Stimulated activated naive CD8-positive, alpha-beta T cell treated with anti-CD3 and anti-CD28 coated beads, Interleukin-15, amount 100 ng/mL, for 72 hours (primary cell): ENCODE measurements around the gene PCK2.
A peak's percentile ranks its signal among the peaks of the same experiment; 100 is the strongest.

Source experiments
- ATAC-seq: fragments of 150-1000 bp; cut with Tn5 transposase; 2 replicates; pipeline ENCODE4 v1.10.0; 2021; ENCODE audit warnings: mild to moderate bottlenecking, moderate library complexity
- DNase-seq, 2 donors: peaks; one replicate each; pipeline ENCODE4 v3.0.0; 2021 to 2022
- H3K27ac Mint-ChIP-seq, 2 donors: one replicate each; pipeline ENCODE4 v1.8.0; 2022; ENCODE audit warnings: mild to moderate bottlenecking in 2 of 2, mixed read lengths in 2 of 2, moderate library complexity in 2 of 2
- H3K27me3 Mint-ChIP-seq: one replicate; pipeline ENCODE4 v1.8.0; 2022; ENCODE audit warnings: mixed read lengths
- H3K4me1 Mint-ChIP-seq: one replicate; pipeline ENCODE4 v1.8.0; 2022; ENCODE audit warnings: mild to moderate bottlenecking, mixed read lengths
- H3K4me3 Mint-ChIP-seq, 2 donors: one replicate each; pipeline ENCODE4 v1.8.0; 2022; ENCODE audit warnings: mild to moderate bottlenecking in 2 of 2, mixed read lengths in 2 of 2, moderate library complexity in 1 of 2
- H3K9me3 Mint-ChIP-seq, 2 donors: one replicate each; pipeline ENCODE4 v1.8.0; 2022; ENCODE audit warnings: mixed read lengths in 2 of 2

PCK2 gene

DNA sequence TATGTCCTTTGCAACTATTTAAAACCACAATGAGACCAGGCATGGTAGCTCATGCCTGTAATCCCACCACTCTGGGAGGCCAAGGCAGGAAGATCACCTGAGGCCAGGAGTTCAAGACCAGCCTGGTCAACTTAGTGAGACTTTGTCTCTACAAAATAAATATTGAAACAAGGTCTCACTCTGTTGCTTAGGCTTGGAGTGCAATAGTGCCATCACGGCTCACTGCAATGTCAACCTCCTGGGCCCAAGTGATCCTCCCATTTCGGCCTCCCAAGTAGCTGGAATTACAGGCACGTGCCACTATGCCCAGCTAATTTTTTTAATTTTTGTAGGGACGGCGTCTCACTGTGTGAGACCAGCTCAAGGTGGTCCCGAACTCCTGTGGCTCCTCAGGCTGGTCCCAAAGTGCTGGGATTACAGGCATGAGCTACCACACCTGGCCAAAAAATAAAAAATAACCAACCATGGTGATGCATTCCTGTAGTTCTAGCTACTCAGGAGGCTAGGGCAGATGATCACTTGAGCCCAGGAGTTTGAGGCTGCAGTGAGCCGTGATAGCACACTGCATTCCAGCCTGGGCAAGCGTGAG, 35.4 kb downstream of the PCK2 start:
- ATAC-seq (no peak), DNase-seq (no peak)
- H3K9me3 Mint-ChIP-seq = no peaks in the 10 kb centered on the region
- H3K4me3 Mint-ChIP-seq = no peak overlapping the region
- no peak overlapping the region for H3K27ac Mint-ChIP-seq
- H3K27me3 Mint-ChIP-seq = no peaks in the 10 kb centered on the region
- H3K4me1 Mint-ChIP-seq = peaks cover 30% of the 10 kb centered on the region

DNA sequence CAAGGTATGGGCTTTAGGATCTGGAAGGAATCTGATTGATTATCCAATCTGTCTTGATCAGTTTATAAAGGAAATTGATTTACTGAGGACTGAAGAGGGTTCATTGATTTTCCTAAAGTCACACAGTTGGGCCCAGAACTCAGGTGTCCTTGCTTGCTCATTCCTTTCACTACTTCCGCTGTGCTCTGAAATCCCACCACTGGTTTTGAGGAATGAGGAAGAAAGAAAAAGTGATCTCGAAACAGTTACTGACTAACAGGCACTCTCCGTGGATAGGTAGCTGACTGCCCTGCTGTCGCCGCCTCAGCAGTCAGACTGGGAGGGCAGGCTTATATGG, 36.2 kb downstream of the PCK2 start, which contains the start of gene FITM1:
Gene FITM1, plus strand, starts transcription at position 280 of the 337 bp plus-strand sequence. CDS start 905 bp downstream, outside the sequence.
- H3K4me3 Mint-ChIP-seq = no peak within 1 kb of the TSS
- no peaks in the 10 kb centered on the region for H3K9me3 Mint-ChIP-seq
- ATAC-seq (no peak), DNase-seq (no peak)
- H3K4me1 Mint-ChIP-seq = peaks cover 36% of the 10 kb centered on the region
- no peaks in the 10 kb centered on the region for H3K27me3 Mint-ChIP-seq
- no peak within 1 kb of the TSS for H3K27ac Mint-ChIP-seq

DNA sequence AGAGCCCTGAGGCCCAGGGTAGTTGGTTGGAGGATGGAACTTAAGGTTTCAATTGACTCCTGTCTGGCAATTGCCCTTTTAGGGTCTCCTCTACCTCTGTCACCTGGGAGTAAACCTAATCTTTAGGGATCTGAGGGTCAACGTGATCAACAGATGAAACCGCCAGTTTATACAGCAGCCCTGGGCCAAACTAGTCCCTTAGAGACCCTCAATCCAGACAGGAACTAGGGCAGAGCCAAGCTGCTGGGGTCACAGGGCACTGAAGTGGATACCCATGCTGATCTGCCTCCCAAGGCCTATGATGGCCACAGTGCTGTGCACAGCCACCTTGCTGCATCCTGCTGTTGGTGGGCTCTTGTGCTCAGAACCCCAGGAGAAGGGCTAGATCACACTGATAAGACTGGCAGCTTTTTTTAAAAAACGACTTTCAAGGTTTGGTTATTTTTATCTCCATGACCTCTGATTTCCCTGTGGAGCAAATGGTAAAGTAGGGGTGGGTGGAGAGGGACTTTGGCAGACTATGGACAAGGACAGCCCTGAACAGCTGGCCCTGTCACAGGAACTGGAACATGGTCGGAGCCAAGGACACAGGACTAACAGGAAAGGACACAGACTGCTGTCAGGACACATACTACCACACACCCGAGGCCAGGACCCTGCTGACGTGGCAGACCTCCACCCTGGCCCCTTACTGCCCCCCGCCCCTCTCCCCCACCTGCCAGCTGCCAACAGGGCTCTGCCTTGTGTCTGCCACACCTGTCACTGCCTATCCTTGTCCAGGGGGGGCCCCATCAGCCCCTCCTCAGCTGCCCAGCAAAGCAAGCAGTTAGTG, 36.8 kb downstream of the PCK2 start:
- Mint-ChIP-seq H3K4me3 (no peak overlapping the region), H3K27me3 (no peaks in the 10 kb centered on the region), H3K4me1 (peaks cover 40% of the 10 kb centered on the region), H3K27ac (no peak overlapping the region), H3K9me3 (no peaks in the 10 kb centered on the region)
- no peak for DNase-seq
- ATAC-seq = no peak

DNA sequence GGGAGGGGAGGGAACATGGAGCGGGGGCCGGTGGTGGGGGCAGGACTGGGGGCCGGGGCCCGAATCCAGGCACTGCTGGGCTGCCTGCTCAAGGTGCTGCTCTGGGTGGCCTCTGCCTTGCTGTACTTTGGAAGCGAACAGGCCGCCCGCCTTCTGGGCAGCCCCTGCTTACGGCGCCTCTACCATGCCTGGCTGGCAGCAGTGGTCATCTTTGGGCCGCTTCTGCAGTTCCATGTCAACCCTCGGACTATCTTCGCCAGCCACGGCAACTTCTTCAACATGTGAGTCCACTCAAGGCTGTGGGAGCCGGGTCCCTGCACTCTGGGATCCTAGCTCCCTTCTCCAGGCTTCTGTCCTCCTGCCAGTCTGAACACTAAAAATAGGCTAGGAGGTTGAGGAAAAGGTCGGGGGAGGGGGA, 37.4 kb downstream of the PCK2 start:
- Mint-ChIP-seq H3K4me3 (peak overlapping the region in 1 of 2 donors; percentile 73), H3K27ac (peak overlapping the region in 1 of 2 donors; percentile 74), H3K4me1 (peaks cover 40% of the 10 kb centered on the region), H3K27me3 (no peaks in the 10 kb centered on the region), H3K9me3 (no peaks in the 10 kb centered on the region)
- DNase-seq (no peak), ATAC-seq (no peak)

DNA sequence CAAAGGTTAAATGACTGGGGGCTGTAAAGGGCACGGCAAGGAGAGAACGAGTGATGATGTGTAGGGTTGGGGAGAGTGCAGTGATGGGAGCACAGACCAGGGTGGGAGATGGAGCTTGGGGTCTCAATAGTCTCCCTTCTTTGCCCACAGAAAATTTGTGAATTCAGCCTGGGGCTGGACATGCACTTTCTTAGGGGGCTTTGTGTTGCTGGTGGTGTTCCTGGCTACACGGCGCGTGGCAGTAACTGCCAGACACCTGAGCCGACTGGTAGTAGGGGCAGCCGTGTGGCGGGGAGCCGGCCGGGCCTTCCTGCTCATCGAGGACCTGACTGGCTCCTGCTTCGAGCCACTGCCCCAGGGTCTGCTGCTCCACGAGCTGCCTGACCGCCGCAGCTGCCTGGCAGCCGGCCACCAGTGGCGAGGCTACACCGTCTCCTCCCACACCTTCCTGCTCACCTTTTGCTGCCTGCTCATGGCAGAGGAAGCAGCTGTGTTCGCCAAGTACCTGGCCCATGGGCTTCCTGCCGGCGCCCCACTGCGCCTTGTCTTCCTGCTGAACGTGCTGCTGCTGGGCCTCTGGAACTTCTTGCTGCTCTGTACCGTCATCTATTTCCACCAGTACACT, 38.1 kb downstream of the PCK2 start:
- Mint-ChIP-seq H3K4me1 (peaks cover 46% of the 10 kb centered on the region), H3K27me3 (no peaks in the 10 kb centered on the region), H3K9me3 (no peaks in the 10 kb centered on the region), H3K4me3 (peak overlapping the region; percentile 52 to 73), H3K27ac (peak overlapping the region; percentile 90 to 95)
- DNase-seq (peak; percentile 32 to 40), ATAC-seq (no peak)

DNA sequence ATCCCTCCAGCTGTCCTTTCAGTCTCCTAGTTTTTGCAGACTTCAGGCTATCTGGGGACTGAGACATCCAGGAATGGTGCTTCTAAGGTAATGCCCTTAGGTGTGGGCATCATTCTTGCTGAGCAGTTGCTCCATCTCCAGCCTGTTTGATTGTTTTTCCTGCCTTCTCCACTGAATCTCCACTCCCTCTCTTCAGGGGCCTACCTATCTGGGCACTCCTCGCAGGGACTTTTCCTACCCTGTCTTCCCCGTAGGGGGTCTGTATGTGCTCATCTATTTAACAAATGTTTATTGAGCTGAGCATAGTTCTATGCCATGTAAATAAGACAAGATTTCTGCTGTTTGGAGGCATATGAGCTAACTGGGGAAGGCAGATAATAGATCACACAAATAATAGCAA, 38.9 kb downstream of the PCK2 start:
- Mint-ChIP-seq H3K27me3 (no peaks in the 10 kb centered on the region), H3K4me1 (peaks cover 50% of the 10 kb centered on the region), H3K9me3 (no peaks in the 10 kb centered on the region), H3K4me3 (peak overlapping the region; percentile 52 to 73), H3K27ac (peak overlapping the region; percentile 90 to 95)
- DNase-seq = no peak
- no peak for ATAC-seq

DNA sequence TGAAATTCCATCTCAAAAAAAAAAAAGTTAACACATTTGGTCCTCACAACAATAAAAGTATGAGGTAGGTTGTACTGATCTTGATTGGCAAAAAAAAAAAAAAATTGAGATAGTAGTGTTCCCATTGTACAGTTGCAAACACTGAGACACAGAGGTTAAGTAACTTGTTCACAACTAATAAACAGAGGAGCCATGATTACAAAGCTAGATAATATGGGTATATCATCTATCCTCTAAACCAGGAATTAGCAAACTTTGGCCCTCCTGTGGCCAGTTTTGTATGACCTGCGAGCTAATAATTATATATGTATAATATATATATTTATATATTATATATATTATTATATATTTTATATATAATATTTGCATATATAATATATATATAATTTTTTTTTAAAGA, 39.6 kb downstream of the PCK2 start:
- no peaks in the 10 kb centered on the region for H3K27me3 Mint-ChIP-seq
- H3K4me3 Mint-ChIP-seq = no peak overlapping the region
- ATAC-seq (no peak), DNase-seq (no peak)
- H3K4me1 Mint-ChIP-seq = peaks cover 56% of the 10 kb centered on the region
- H3K9me3 Mint-ChIP-seq = no peaks in the 10 kb centered on the region
- no peak overlapping the region for H3K27ac Mint-ChIP-seq

DNA sequence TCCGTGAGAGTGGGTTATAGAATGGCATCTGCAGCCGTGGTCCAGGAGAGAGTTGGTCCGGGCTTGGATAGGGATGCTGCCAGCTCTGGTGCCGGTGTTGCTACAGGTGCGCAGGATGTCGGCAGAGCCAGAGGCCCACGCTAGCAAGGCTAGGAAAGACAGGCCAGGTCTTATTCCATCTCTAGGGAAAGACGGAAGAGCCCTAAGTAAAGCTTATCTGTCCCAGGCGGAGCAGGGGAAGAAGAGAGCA, 41.4 kb downstream of the PCK2 start:
- Mint-ChIP-seq H3K4me3 (peak overlapping the region; percentile 91 to 98), H3K27ac (peak overlapping the region; percentile 79 to 92), H3K27me3 (no peaks in the 10 kb centered on the region), H3K9me3 (no peaks in the 10 kb centered on the region), H3K4me1 (peaks cover 68% of the 10 kb centered on the region)
- no peak for DNase-seq
- peak; percentile 3 for ATAC-seq

DNA sequence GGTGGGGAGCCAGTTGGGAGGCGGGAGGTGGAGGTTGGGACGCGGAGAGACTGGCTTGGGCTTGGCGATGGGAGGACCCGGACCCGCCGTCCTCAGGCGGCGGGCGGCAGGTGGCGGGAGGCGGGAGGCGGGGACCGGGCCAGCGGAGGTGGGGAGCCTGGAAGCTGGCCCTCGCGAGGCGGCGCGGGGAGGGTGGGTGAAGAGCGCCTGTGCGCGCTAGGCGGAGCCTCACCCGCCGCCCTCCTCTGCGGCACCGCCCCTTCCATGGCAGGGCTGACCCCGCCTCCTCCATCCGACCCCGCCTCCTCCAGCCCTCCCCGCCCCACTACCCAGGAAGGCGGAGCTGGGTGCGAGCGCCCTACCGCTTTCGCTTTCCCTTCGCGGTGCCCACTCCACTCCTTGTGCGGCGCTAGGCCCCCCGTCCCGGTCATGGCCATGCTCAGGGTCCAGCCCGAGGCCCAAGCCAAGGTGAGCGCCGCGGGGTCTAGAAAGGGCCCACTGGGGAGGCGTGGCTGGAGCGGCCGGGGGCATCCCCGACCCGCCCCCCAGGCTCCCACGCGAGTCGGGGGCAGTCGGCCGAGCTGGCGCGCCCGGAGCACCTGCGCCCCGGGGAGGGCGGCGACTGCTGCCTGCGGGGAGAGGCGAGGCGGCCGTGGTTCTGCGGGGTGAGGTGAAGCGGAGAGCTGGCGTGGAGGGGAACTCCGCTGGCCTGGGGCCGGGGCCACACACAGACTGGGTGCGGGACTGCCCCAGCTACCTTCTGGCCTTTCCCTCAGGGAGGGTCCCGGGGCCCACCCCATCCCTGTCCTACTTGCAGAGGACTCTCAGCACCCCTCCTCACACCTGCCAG, 41.9 kb downstream of the PCK2 start, which contains the start of gene PSME1:
Gene PSME1, plus strand, starts transcription at position 361 of the 850 bp plus-strand sequence. Its CDS starts 69 bp downstream, at position 430.
- Mint-ChIP-seq H3K4me1 (peaks cover 63% of the 10 kb centered on the region), H3K9me3 (no peaks in the 10 kb centered on the region), H3K27ac (peak within 1 kb of the TSS; percentile 92 to 94), H3K4me3 (peak within 1 kb of the TSS; percentile 91 to 98), H3K27me3 (no peaks in the 10 kb centered on the region)
- DNase-seq = peak; percentile 94
- ATAC-seq = peak; percentile 92

DNA sequence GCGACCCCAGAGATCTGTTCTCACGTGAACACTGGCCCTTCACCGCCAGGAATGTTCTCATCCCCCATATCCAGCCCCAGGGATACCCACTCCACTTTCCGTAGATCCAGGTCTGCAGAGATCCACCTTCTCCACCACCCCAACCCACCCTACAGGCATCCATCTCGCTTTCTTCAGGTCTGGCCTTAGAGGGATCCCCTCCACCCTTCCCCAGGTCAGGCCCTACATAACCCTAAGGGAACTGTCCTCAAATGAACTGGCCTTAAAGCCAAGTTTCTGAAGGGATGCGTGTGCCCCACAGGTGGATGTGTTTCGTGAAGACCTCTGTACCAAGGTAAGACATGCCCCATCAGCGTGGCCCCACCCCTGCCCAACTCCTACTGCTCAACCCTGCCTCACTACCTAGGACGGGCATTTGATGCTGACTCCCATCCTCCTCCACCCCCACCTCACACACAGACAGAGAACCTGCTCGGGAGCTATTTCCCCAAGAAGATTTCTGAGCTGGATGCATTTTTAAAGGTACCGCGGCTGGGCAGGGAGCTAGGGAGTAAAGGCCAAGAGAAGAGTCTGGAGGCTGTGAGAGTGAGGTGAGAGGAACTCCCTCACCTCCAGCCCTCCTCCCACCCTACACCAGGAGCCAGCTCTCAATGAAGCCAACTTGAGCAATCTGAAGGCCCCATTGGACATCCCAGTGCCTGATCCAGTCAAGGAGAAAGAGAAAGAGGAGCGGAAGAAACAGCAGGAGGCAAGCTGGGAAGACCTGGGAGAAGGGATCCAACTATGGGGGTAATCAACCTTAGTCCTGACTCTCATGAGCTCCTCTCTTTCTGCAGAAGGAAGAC, 42.8 kb downstream of the PCK2 start:
- no peaks in the 10 kb centered on the region for H3K27me3 Mint-ChIP-seq
- DNase-seq (no peak), ATAC-seq (no peak)
- H3K27ac Mint-ChIP-seq = peak overlapping the region; percentile 91 to 94
- H3K4me3 Mint-ChIP-seq = peak overlapping the region; percentile 91 to 98
- no peaks in the 10 kb centered on the region for H3K9me3 Mint-ChIP-seq
- peaks cover 60% of the 10 kb centered on the region for H3K4me1 Mint-ChIP-seq

DNA sequence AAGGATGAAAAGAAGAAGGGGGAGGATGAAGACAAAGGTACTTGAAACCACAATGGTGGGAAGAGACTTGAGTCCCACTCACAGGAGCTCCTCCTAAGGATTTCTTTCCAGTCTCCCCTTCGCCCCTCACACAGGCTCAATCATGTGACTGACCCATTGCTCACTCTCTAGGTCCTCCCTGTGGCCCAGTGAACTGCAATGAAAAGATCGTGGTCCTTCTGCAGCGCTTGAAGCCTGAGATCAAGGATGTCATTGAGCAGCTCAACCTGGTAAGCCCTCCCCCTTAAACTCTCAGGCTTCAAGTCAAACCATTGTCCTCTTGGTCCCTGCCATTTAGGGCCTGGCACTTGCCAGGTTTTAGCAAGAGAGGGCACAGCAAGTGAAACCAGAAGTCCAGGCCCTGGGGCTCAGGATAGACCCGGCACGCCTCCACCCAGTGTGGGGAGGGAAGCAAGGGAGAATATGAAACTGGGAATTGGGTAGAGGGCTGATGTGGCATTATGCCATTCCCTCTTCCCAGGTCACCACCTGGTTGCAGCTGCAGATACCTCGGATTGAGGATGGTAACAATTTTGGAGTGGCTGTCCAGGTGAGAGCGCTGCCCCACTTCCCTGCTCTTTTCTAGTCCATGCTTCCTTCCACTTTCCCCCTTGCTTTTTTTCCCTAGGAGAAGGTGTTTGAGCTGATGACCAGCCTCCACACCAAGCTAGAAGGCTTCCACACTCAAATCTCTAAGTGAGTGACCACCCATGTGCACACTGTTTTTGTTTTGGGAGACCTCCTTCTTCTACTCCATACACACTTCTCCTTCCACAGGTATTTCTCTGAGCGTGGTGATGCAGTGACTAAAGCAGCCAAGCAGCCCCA, 43.7 kb downstream of the PCK2 start:
- H3K27ac Mint-ChIP-seq = peak overlapping the region in 1 of 2 donors; percentile 94
- H3K4me1 Mint-ChIP-seq = peaks cover 60% of the 10 kb centered on the region
- no peaks in the 10 kb centered on the region for H3K9me3 Mint-ChIP-seq
- peak overlapping the region; percentile 91 to 98 for H3K4me3 Mint-ChIP-seq
- ATAC-seq (no peak), DNase-seq (no peak)
- H3K27me3 Mint-ChIP-seq = no peaks in the 10 kb centered on the region

DNA sequence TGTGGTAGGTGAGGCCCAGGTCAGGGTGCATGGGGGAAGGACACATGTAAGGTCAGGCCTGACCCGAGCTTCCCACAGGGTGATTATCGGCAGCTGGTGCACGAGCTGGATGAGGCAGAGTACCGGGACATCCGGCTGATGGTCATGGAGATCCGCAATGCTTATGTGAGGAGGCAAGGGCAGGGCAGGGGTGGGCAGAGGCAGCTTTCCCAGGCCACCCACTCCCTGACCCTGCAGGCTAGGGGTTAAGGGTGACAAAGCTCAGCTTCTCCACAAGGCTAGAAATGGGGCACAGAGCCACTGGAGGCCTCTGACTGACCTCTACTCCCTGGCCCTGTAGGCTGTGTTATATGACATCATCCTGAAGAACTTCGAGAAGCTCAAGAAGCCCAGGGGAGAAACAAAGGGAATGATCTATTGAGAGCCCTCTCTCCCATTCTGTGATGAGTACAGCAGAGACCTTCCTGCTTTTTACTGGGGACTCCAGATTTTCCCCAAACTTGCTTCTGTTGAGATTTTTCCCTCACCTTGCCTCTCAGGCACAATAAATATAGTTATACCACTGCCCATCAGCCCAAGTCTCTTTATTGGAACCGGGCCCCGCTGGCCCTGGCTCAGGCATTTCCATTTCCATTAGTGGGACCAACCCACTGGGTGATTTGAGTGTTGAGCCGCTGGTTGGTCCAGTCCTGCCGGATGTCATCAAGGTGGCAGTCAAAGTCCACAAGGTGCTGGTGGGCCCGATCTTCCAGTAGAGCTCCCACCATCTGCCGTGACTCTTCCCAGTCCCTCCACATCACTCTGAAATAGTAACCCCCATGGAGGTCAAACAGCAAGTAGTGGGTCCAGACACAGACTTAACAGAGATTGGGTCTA, 44.5 kb downstream of the PCK2 start:
- no peak for DNase-seq
- Mint-ChIP-seq H3K4me1 (peaks cover 63% of the 10 kb centered on the region), H3K9me3 (no peaks in the 10 kb centered on the region), H3K27me3 (no peaks in the 10 kb centered on the region), H3K27ac (peak overlapping the region; percentile 27 to 92), H3K4me3 (peak overlapping the region; percentile 75 to 96)
- ATAC-seq = no peak

DNA sequence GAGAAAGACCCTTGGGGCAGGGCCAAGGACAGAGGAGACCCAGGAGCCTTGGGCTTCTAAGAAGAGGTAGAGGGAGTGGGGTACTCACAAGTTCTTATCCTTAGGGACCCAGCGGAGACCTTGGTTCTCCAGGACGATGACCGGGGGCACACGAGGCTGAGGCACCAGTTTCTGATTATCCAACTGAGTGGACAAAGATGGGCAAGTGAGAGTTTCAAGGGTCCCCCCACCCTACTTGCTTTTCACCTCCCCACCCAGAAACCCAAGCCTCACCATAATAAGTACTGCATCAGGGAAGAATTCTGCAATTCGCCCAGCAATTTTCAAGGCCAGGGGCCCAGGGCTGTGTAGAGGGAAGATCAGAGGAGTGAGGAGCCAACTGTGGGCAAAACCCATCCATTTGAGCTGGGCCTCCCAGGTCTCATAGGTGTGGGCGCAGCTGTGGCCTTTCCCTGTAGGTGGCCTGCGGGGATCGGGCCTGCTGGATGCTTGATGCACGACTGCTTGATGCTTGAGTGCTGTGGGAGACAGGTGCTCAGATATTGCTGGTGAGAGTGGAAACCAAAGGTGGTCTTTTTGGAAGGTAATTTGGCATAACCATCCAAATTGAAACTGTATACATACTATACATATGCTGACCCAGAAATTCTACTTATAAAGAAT, 45.3 kb downstream of the PCK2 start:
- no peaks in the 10 kb centered on the region for H3K27me3 Mint-ChIP-seq
- H3K9me3 Mint-ChIP-seq = no peaks in the 10 kb centered on the region
- peak overlapping the region in 1 of 2 donors; percentile 92 for H3K27ac Mint-ChIP-seq
- DNase-seq (peak in 1 of 2 donors; percentile 42), ATAC-seq (no peak)
- H3K4me1 Mint-ChIP-seq = peaks cover 71% of the 10 kb centered on the region
- H3K4me3 Mint-ChIP-seq = peak overlapping the region; percentile 75 to 96
